Measurements from ENCODE around the gene ARHGEF10L.

Gene ARHGEF10L

GRCh38 chr1:17683598-17683997 lies 144.1 kb downstream of the ARHGEF10L start:
- no peak for DNase-seq

GRCh38 chr1:17684810-17685209 lies 145.3 kb downstream of the ARHGEF10L start:
- no peak for DNase-seq

- no peak for DNase-seq
These were observed 146.8 kb downstream of the ARHGEF10L start for GRCh38 chr1:17686258-17686657.

GRCh38 chr1:17687145-17687544 lies 147.6 kb downstream of the ARHGEF10L start:
- DNase-seq: no peak

- DNase-seq: no peak
These were observed 148.8 kb downstream of the ARHGEF10L start for GRCh38 chr1:17688217-17688810.

- no peak for DNase-seq
These were observed 149.5 kb downstream of the ARHGEF10L start for GRCh38 chr1:17689011-17689410.

GRCh38 chr1:17690906-17691634 lies 151.6 kb downstream of the ARHGEF10L start:
- no peak for DNase-seq

GRCh38 chr1:17692645-17693044 lies 153.1 kb downstream of the ARHGEF10L start:
- DNase-seq: no peak

GRCh38 chr1:17696417-17697301 lies 157.2 kb downstream of the ARHGEF10L start:
- no peak for DNase-seq

- DNase-seq: no peak
These were observed 158.0 kb downstream of the ARHGEF10L start for GRCh38 chr1:17697458-17697857.

GRCh38 chr1:17699581-17699980 lies 160.1 kb downstream of the ARHGEF10L start:
- DNase-seq: no peak

- DNase-seq: peak; percentile 32
These were observed 161.7 kb downstream of the ARHGEF10L start for GRCh38 chr1:17700945-17701810.

GRCh38 chr1:17704176-17704575 lies 164.7 kb downstream of the ARHGEF10L start:
- no peak for DNase-seq

GRCh38 chr1:17706445-17706844 lies 166.9 kb downstream of the ARHGEF10L start:
- DNase-seq: no peak

GRCh38 chr1:17709981-17710380 lies 170.5 kb downstream of the ARHGEF10L start:
- no peak for DNase-seq

- no peak for DNase-seq
These were observed 171.5 kb downstream of the ARHGEF10L start for GRCh38 chr1:17710889-17711576.

- DNase-seq: no peak
These were observed 172.0 kb downstream of the ARHGEF10L start for GRCh38 chr1:17711577-17711910.

GRCh38 chr1:17711941-17712340 lies 172.4 kb downstream of the ARHGEF10L start:
- DNase-seq: no peak

- DNase-seq: peak; percentile 6
These were observed 174.5 kb downstream of the ARHGEF10L start for GRCh38 chr1:17713993-17714392.

- DNase-seq: peak; percentile 60
These were observed 178.4 kb downstream of the ARHGEF10L start for GRCh38 chr1:17717594-17718535.

GRCh38 chr1:17719874-17720273 lies 180.4 kb downstream of the ARHGEF10L start:
- no peak for DNase-seq
